Left lung (tissue), 10 donors: ENCODE measurements around the gene PPP1R14D. TPM values are rescaled to one million over a fixed set of nuclear protein-coding genes. Genes with fewer than 3 reads are reported as not detected.

Experiments used
- ATAC-seq: fragments of 200-7000 bp; cut with Tn5 transposase; one replicate; pipeline ENCODE4 v1.9.1; 2020; ENCODE audit warnings: moderate library complexity
- DNase-seq, 4 donors: peaks; one replicate each; pipeline ENCODE4 v3.0.0-alpha.2; 2013 to 2020
- H3K27ac ChIP-seq, 2 donors: fragments of 200-600 bp; sonication (generic) in 1 of 2; one replicate each; pipeline versions ENCODE4 v1.5.0 to v1.8.0; 2020 to 2021
- H3K27me3 ChIP-seq, 2 donors: fragments of 200-600 bp; sonication (generic) in 1 of 2; one replicate each; pipeline versions ENCODE4 v1.5.0 to v1.8.0; 2020 to 2021
- H3K36me3 ChIP-seq, 2 donors: fragments of 200-600 bp; sonication (generic) in 1 of 2; one replicate each; pipeline versions ENCODE4 v1.5.0 to v1.8.0; 2020 to 2021
- H3K4me1 ChIP-seq, 2 donors: fragments of 200-600 bp; one replicate each; pipeline ENCODE4 v1.8.0; 2021
- H3K4me3 ChIP-seq, 2 donors: fragments of 200-600 bp; sonication (generic) in 1 of 2; one replicate each; pipeline versions ENCODE4 v1.5.0 to v1.8.0; 2020 to 2021; ENCODE audit warnings: mild to moderate bottlenecking in 1 of 2
- H3K9me3 ChIP-seq, 2 donors: fragments of 200-600 bp; sonication (generic) in 1 of 2; one replicate each; pipeline versions ENCODE4 v1.5.0 to v1.8.0; 2020 to 2021
- CTCF ChIP-seq, 2 donors: fragments of 200-600 bp; sonication (generic) in 1 of 2; IDR thresholded peaks; one replicate each; pipeline versions ENCODE4 v1.5.0 to v1.8.0; 2021; ENCODE audit warnings: antibody characterized with exemption in 2 of 2
- intact Hi-C, 2 donors: fragments of 100-400 bp; cut with DNase I; formaldehyde crosslinking; loops; one replicate each; pipeline versions ENCODE4 v1.11.2 to v1.14.2; 2022
- polyA plus RNA-seq, 6 donors: library from polyadenylated mRNA; unstranded; fragments of 120-200 nt; gene quantifications; one replicate each; pipeline ENCODE4 v1.2.1, GENCODE V29; 2013; ENCODE audit not compliant: insufficient read length in 6 of 6
- total RNA-seq, 2 donors: library from RNA; stranded (reverse); fragmentation: NEBNext Ultra II Directional; extraction: Animal tissue kit (Norgen Biotek cat#: 25700); gene quantifications; one replicate each; pipeline ENCODE4 v1.2.1, GENCODE V29; 2021
- donor health status: DM: no; HTN: yes; CAD: no.
- donor health status: DM: no; HTN: no; CAD: no.

PPP1R14D gene
- total and polyA plus RNA-seq, 8 donors = 0.20 to 0.50 (median 0.38) TPM; not detected in 1

DNA sequence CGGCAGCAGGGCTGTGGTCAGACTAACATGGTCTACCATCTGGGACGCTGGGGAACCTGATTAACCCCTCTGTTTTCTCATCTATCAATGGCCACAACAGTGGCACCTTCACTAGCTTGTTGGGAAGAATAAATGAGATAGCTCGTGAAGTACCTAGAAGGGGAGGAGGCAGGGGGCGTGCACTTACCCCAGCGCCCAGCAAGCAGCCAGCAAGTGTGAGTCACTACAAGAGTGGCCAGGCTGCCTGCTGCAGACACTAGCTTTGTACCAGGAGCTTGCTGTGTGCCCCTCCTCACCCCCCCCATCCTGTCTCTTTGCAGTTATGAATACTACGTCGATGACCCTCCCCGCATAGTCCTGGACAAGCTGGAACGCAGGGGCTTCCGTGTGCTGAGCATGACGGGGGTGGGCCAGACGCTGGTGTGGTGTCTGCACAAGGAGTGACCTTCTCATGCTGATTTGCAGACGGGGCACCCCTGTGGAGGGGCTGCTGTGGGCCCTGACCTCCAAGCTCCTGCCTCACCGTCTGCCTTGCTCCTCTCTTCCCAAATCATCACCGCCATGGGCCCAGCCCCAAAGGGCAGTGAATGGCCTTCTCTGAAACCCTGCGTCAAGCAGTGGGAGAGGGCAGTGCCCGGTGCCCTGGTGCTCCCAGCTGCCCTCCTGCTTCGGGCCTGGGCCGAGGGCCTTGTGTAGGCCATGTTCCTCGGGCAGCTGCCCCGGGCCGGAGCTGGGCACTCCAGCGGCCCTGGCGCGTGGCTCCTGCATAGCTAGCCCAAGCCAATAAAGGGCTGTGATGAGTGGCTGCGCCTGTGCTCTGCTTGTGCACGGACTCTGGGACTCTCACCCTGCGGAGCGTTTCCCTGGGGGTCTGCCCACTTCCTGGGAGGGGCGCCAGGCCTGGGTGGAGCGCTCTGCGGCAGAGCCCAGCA lies 61.3 kb downstream of the PPP1R14D start:
- Histone ChIP-seq H3K27me3 (no peaks in the 10 kb centered on the region), H3K4me3 (no peak overlapping the region), H3K27ac (no peak overlapping the region), H3K36me3 (peaks cover 0 to 43% of the 10 kb centered on the region in 2 donors), H3K9me3 (no peaks in the 10 kb centered on the region), H3K4me1 (peaks cover 18 to 70% of the 10 kb centered on the region in 2 donors)
- ATAC-seq (no peak), DNase-seq (no peak)
- intact Hi-C loops = no loop called here
- TF ChIP-seq CTCF (IDR thresholded peaks at IDR 0.05) = no peak

DNA sequence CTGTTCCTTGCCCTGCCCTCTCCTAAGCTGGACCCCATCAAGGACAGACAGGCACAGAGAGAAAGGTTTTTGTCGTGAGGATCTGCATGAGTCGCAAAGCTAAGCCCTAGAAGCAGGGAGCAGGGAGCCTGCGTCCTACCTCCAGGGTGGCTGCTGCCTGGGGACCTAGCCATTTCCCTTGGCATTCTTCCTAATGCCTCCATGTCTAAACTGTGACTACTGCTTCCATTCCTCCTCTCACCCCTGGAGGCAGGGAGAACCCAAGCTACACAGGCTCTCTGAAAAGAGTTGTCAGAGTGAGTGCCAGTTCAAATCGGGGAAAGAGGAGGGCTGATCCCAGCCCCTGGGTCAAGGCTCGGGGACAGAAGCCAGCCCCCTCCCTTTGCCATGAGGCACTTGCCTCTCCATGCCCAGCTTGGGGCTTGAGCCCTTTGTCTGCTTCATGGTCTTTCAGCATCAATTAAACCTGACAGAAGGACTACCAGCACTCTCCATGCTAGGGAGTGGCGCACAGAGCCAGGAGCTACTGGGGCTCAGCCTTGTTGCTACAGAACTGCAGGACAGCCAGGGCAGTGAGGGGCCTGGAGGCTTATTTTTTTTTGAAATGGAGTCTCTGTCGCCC lies 62.2 kb downstream of the PPP1R14D start:
- Histone ChIP-seq H3K36me3 (peaks cover 0 to 34% of the 10 kb centered on the region in 2 donors), H3K27me3 (no peaks in the 10 kb centered on the region), H3K4me1 (peaks cover 18 to 70% of the 10 kb centered on the region in 2 donors), H3K9me3 (no peaks in the 10 kb centered on the region), H3K27ac (no peak overlapping the region), H3K4me3 (no peak overlapping the region)
- DNase-seq (no peak), ATAC-seq (no peak)
- no peak for TF ChIP-seq CTCF (IDR thresholded peaks at IDR 0.05)
- intact Hi-C loops = no loop called here

Other genes with a start within 250 kb of the PPP1R14D start
- 1 to 10 TPM; 2.7 to 5.9 TPM for gene KNL1, start 234.5 kb downstream of the PPP1R14D start, total RNA-seq
- gene KNL1, start 234.5 kb downstream of the PPP1R14D start, polyA plus RNA-seq = 10 to 100 TPM; 13.6 to 31.6 (median 20.0) TPM
- gene RAD51, start 133.5 kb downstream of the PPP1R14D start, total RNA-seq = 1 to 10 TPM; 4.4 to 4.8 TPM
- gene RAD51, start 133.5 kb downstream of the PPP1R14D start, polyA plus RNA-seq = 10 to 100 TPM in 5 of 6 donors, 1 to 10 TPM in 1; 8.9 to 15.6 (median 13.0) TPM
- gene RMDN3, start 73.5 kb downstream of the PPP1R14D start, total RNA-seq = 10 to 100 TPM; 60.4 to 83.1 TPM
- 10 to 100 TPM; 30.8 to 40.1 (median 33.9) TPM for gene RMDN3, start 73.5 kb downstream of the PPP1R14D start, polyA plus RNA-seq
- 10 to 100 TPM; 42.1 to 61.5 TPM for gene GCHFR, start 64.6 kb downstream of the PPP1R14D start, total RNA-seq
- 10 to 100 TPM; 12.7 to 18.6 (median 15.7) TPM for gene GCHFR, start 64.6 kb downstream of the PPP1R14D start, polyA plus RNA-seq
- gene C15orf62, start 58.7 kb downstream of the PPP1R14D start, total RNA-seq = under 1 TPM; 0.32 to 0.71 TPM
- 1 to 10 TPM; 3.2 to 4.6 (median 4.0) TPM for gene C15orf62, start 58.7 kb downstream of the PPP1R14D start, polyA plus RNA-seq
- gene ZFYVE19, start 21.6 kb downstream of the PPP1R14D start, total RNA-seq = 10 to 100 TPM; 23.6 to 26.2 TPM
- gene ZFYVE19, start 21.6 kb downstream of the PPP1R14D start, polyA plus RNA-seq = 10 to 100 TPM; 29.4 to 32.3 (median 30.6) TPM
- 10 to 100 TPM; 24.3 to 32.6 TPM for gene DNAJC17, start 21.2 kb downstream of the PPP1R14D start, total RNA-seq
- 10 to 100 TPM; 36.1 to 50.1 (median 44.0) TPM for gene DNAJC17, start 21.2 kb downstream of the PPP1R14D start, polyA plus RNA-seq
- gene SPINT1, start 15.3 kb upstream of the PPP1R14D start, total RNA-seq = 100 to 1,000 TPM; 102 to 160 TPM
- 10 to 100 TPM; 51.8 to 72.8 (median 63.6) TPM for gene SPINT1, start 15.3 kb upstream of the PPP1R14D start, polyA plus RNA-seq
- gene RHOV, start 45.5 kb upstream of the PPP1R14D start, total RNA-seq = 1 to 10 TPM in 1 of 2 donors, under 1 TPM in 1; 0.55 to 1.5 TPM
- under 1 TPM; 0.31 to 0.76 (median 0.53) TPM for gene RHOV, start 45.5 kb upstream of the PPP1R14D start, polyA plus RNA-seq
- gene VPS18, start 65.7 kb upstream of the PPP1R14D start, total RNA-seq = 10 to 100 TPM; 26.3 to 29.0 TPM
- gene VPS18, start 65.7 kb upstream of the PPP1R14D start, polyA plus RNA-seq = 10 to 100 TPM in 5 of 6 donors, 1 to 10 TPM in 1; 9.2 to 13.7 (median 12.9) TPM
- 10 to 100 TPM; 10.4 to 18.1 TPM for gene DLL4, start 100.6 kb upstream of the PPP1R14D start, total RNA-seq
- 10 to 100 TPM; 15.9 to 23.7 (median 19.0) TPM for gene DLL4, start 100.6 kb upstream of the PPP1R14D start, polyA plus RNA-seq
- 1 to 10 TPM; 3.5 to 5.8 TPM for gene CHAC1, start 124.8 kb upstream of the PPP1R14D start, total RNA-seq
- 1 to 10 TPM in 5 of 6 donors, under 1 TPM in 1; 0.78 to 1.6 (median 1.1) TPM for gene CHAC1, start 124.8 kb upstream of the PPP1R14D start, polyA plus RNA-seq